ENCODE results near the gene NRF1. TPM values are rescaled to one million over a fixed set of nuclear protein-coding genes. Genes with fewer than 3 reads are reported as not detected.
"Not testable (repeated sequence)": the region's sequence is repeated elsewhere in the genome, so short reads cannot be mapped to it uniquely, and the experiment has no call there.

Gene NRF1
- total and polyA plus RNA-seq, 8 donors: 11.4 to 26.8 (median 22.6) TPM

GRCh38 chr7:129657363-129657762, 45.8 kb downstream of the NRF1 start:
- ATAC-seq: no peak
- Histone ChIP-seq H3K27me3 (no peaks in the 10 kb centered on the region), H3K4me1 (peaks cover 0 to 3% of the 10 kb centered on the region in 2 donors), H3K9me3 (peaks cover 0 to 17% of the 10 kb centered on the region in 2 donors), H3K4me3 (no peak overlapping the region), H3K36me3 (peaks cover 0 to 55% of the 10 kb centered on the region in 2 donors), H3K27ac (no peak overlapping the region)
- TF ChIP-seq, protein P1, sequence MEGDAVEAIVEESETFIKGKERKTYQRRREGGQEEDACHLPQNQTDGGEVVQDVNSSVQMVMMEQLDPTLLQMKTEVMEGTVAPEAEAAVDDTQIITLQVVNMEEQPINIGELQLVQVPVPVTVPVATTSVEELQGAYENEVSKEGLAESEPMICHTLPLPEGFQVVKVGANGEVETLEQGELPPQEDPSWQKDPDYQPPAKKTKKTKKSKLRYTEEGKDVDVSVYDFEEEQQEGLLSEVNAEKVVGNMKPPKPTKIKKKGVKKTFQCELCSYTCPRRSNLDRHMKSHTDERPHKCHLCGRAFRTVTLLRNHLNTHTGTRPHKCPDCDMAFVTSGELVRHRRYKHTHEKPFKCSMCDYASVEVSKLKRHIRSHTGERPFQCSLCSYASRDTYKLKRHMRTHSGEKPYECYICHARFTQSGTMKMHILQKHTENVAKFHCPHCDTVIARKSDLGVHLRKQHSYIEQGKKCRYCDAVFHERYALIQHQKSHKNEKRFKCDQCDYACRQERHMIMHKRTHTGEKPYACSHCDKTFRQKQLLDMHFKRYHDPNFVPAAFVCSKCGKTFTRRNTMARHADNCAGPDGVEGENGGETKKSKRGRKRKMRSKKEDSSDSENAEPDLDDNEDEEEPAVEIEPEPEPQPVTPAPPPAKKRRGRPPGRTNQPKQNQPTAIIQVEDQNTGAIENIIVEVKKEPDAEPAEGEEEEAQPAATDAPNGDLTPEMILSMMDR (IDR thresholded peaks at IDR 0.05): no peak
- intact Hi-C loops (cut with DNase I): no loop called here
- DNase-seq: no peak

DNA sequence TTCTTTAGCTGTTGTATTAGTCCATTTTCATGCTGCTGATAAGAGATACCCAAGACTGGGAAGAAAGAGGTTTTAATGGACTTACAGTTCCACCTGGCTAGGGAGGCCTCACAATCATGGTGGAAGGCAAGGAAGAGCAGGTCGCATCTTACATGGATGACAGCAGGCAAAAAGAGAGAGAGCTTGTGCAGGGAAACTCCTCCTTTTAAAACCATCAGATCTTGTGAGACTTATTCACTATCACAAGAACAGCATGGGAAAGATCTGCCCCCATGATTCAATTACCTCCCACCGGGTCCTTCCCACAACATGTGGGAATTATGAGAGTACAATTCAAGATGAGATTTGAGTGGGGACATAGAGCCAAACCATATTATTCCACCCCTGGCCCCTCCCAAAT, 48.4 kb downstream of the NRF1 start:
- intact Hi-C loops (cut with DNase I): loop anchor here in 1 of 2 donors (10.0 kb wide), 1 partner anchor 355 kb away; no protein-coding TSS in a partner anchor
- Histone ChIP-seq H3K9me3 (peaks cover 0 to 17% of the 10 kb centered on the region in 2 donors), H3K36me3 (peaks cover 0 to 59% of the 10 kb centered on the region in 2 donors), H3K4me1 (peaks cover 0 to 11% of the 10 kb centered on the region in 2 donors)
- ATAC-seq, DNase-seq, H3K27ac ChIP-seq, H3K4me3 ChIP-seq, H3K27me3 ChIP-seq: not testable (repeated sequence)

GRCh38 chr7:129661645-129662182, 50.2 kb downstream of the NRF1 start:
- Histone ChIP-seq H3K4me1 (peaks cover 0 to 13% of the 10 kb centered on the region in 2 donors), H3K27ac (no peak overlapping the region), H3K27me3 (no peaks in the 10 kb centered on the region), H3K4me3 (no peak overlapping the region), H3K36me3 (peaks cover 0 to 58% of the 10 kb centered on the region in 2 donors), H3K9me3 (peaks cover 0 to 17% of the 10 kb centered on the region in 2 donors)
- DNase-seq: no peak
- intact Hi-C loops (cut with DNase I): loop anchor here in 1 of 2 donors (10.0 kb wide), 1 partner anchor 353 kb away; no protein-coding TSS in a partner anchor
- no peak for ATAC-seq
- TF ChIP-seq, protein P1 (IDR thresholded peaks at IDR 0.05): no peak

DNA sequence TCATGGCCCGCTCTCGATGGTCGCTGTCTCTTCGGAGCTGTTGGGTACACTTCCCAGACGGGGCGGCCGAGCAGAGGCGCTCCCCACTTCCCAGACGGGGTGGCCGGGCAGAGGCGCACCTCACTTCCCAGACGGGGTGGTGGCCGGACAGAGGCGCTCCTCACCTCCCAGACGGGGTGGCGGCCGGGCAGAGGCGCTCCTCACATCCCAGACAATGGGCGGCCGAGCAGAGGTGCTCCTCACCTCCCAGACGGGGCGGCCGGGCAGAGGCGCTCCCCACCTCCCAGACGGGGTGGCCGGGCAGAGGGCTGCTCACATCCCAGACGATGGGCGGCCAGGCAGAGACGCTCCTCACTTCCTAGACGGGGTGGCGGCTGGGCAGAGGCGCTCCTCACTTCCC, 51.7 kb downstream of the NRF1 start:
- not testable (repeated sequence) for H3K27ac ChIP-seq, H3K27me3 ChIP-seq, ATAC-seq, H3K4me3 ChIP-seq
- intact Hi-C loops (cut with DNase I): loop anchor here in 1 of 2 donors (10.0 kb wide), 1 partner anchor 352 kb away; no protein-coding TSS in a partner anchor
- peaks cover 0 to 43% of the 10 kb centered on the region in 2 donors for H3K36me3 ChIP-seq
- H3K9me3 ChIP-seq: peaks cover 0 to 17% of the 10 kb centered on the region in 2 donors
- DNase-seq: peak in 1 of 4 donors; percentile 64
- H3K4me1 ChIP-seq: peaks cover 0 to 13% of the 10 kb centered on the region in 2 donors

DNA sequence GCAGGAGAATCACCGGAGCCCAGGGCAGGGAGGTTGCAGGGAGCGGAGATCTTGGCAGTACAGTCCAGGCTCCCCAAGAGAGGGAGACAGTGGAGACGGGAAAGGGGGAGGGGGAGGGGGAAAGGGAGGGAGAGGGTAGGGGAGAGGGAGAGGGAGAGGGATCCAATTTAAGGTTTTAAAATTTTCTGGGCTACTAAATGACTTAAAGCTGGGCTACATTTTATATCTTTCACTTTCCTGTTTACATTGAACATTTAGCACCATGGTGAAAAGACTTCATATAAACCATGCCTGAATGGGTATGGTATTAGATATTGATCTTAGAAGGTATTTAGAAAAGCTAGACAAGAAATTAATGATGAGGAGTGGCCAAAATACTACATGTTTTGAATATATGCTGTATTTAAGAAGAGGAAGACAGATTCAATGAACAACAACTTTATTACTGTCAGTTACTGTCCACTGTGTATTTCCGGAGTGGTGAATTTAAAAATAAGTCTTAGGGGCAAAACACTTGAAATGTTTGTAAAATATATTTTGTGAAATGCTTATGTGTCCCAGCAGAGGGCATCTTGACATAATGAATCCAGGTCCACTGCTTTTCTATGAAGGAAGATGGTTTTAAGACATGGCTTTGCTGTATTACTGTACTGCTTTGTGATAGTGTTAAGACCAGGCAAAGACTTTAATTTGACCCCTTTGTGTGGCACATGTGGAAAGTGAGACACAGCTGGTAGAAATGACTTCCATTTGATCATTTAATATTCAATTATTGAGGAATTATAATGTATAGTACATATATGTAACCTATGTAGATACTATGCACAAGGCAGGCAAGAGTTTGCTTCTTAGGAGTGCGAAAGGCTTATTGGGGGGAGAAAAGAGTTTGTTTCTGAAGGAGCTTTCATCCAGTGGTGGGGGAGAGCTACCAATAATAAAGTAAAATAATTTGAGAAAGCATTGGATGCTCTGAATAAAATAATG, 52.8 kb downstream of the NRF1 start:
- Histone ChIP-seq H3K36me3 (peaks cover 0 to 32% of the 10 kb centered on the region in 2 donors), H3K27ac (peak overlapping the region in 1 of 2 donors; percentile 13), H3K4me1 (peaks cover 0 to 13% of the 10 kb centered on the region in 2 donors), H3K9me3 (peaks cover 0 to 17% of the 10 kb centered on the region in 2 donors), H3K4me3 (no peak overlapping the region), H3K27me3 (no peaks in the 10 kb centered on the region)
- peak; percentile 89 for ATAC-seq
- TF ChIP-seq, protein P1 (IDR thresholded peaks at IDR 0.05): peak; percentile 9 to 45
- DNase-seq: peak in 2 of 4 donors; percentile 23 to 49
- intact Hi-C loops (cut with DNase I): loop anchor here in 1 of 2 donors (5.0 to 10.0 kb wide), 2 partner anchors 163 to 350 kb away; no protein-coding TSS in a partner anchor
